GM23338 (cell line): Measurements from ENCODE around the gene SHC4.

Experiments
- EZH2phosphoT487 ChIP-seq: fragments of 200-600 bp; sonication (generic); IDR thresholded peaks from one replicate; pipeline ENCODE4 v1.8.1; 2018; ENCODE audit warnings: antibody characterized with exemption; ENCODE audit not compliant: unreplicated experiment
- TF ChIP-seq, protein P1 (sequence below), 2 experiments: fragments of 200-600 bp in 1 of 2; sonication (generic) in 1 of 2; conservative IDR thresholded peaks; 2 replicates each; pipeline versions ENCODE4 v1.5.1 to v1.6.1; 2016 to 2017; ENCODE audit warnings: antibody characterized with exemption in 2 of 2, low read depth in 2 of 2, mild to moderate bottlenecking in 2 of 2, moderate library complexity in 1 of 2

DNA sequence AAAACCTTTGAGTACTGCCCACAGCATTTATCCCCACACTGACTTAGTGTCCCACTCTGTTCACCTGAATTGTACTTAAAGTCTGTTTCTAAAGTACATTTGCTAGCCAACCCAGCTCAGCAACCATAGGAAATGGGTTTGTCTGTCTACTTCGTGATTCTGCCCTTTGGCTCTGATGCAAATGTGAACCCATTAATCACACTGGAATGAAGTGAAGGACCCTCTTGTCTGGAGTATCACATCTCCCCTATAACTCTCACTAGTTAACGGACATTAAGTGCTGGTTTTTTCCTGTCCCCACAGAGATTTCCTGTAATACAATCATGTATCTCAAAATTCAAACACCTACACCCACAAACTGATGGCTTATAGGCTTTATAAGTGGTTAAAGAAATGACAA, 65.3 kb downstream of the SHC4 start:
- TF ChIP-seq, protein P1, sequence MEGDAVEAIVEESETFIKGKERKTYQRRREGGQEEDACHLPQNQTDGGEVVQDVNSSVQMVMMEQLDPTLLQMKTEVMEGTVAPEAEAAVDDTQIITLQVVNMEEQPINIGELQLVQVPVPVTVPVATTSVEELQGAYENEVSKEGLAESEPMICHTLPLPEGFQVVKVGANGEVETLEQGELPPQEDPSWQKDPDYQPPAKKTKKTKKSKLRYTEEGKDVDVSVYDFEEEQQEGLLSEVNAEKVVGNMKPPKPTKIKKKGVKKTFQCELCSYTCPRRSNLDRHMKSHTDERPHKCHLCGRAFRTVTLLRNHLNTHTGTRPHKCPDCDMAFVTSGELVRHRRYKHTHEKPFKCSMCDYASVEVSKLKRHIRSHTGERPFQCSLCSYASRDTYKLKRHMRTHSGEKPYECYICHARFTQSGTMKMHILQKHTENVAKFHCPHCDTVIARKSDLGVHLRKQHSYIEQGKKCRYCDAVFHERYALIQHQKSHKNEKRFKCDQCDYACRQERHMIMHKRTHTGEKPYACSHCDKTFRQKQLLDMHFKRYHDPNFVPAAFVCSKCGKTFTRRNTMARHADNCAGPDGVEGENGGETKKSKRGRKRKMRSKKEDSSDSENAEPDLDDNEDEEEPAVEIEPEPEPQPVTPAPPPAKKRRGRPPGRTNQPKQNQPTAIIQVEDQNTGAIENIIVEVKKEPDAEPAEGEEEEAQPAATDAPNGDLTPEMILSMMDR (conservative IDR thresholded peaks at IDR 0.05; ENCODE audit: low read depth in 2 of 2), result no peak
- TF ChIP-seq EZH2phosphoT487, result no peak
